Middle frontal gyrus (tissue), 1 donor: Measurements from ENCODE around the gene USP19.

Experiments used
- DNase-seq: peaks from one replicate; pipeline ENCODE4 v3.0.0-alpha.2; 2015; ENCODE audit warnings: low spot score; ENCODE audit errors: extremely low spot score

Gene USP19

GRCh38 chr3:49120438-49121131 lies at the start of gene USP19:
TSS of gene USP19 (minus strand) at chr3:49120823. CDS start at chr3:49119145, 1,678 bp downstream.
- peak; percentile 90 for DNase-seq

GRCh38 chr3:49166752-49167556 lies 46.3 kb upstream of the USP19 start:
- DNase-seq: no peak

GRCh38 chr3:49165771-49166751 lies 45.4 kb upstream of the USP19 start, which contains the start of gene CCDC71:
TSS of gene CCDC71 (minus strand) at chr3:49166331. CDS start at chr3:49164208, 2,123 bp downstream.
- DNase-seq: peak; percentile 53

- DNase-seq: no peak
Observed at GRCh38 chr3:49164983-49165720, 44.5 kb upstream of the USP19 start.

GRCh38 chr3:49163609-49164008 lies 43.0 kb upstream of the USP19 start:
- DNase-seq: no peak

- DNase-seq: no peak
Observed at GRCh38 chr3:49162751-49163419, 42.3 kb upstream of the USP19 start.

GRCh38 chr3:49161808-49162530 lies 41.3 kb upstream of the USP19 start:
- no peak for DNase-seq

GRCh38 chr3:49161197-49161596 lies 40.6 kb upstream of the USP19 start:
- DNase-seq: no peak

GRCh38 chr3:49158792-49159191 lies 38.2 kb upstream of the USP19 start:
- DNase-seq: no peak

- DNase-seq: no peak
Observed at GRCh38 chr3:49158103-49158709, 37.6 kb upstream of the USP19 start.

GRCh38 chr3:49157289-49157688 lies 36.7 kb upstream of the USP19 start:
- no peak for DNase-seq

- no peak for DNase-seq
Observed at GRCh38 chr3:49153349-49153912, 32.8 kb upstream of the USP19 start.

GRCh38 chr3:49151610-49152009 lies 31.0 kb upstream of the USP19 start:
- no peak for DNase-seq

GRCh38 chr3:49148159-49148558 lies 27.5 kb upstream of the USP19 start:
- DNase-seq: no peak

- no peak for DNase-seq
Observed at GRCh38 chr3:49140080-49140479, 19.5 kb upstream of the USP19 start.

GRCh38 chr3:49135499-49135898 lies 14.9 kb upstream of the USP19 start:
- DNase-seq: no peak

GRCh38 chr3:49134471-49135265 lies 14.0 kb upstream of the USP19 start:
- DNase-seq: no peak
